Activated B cell treated with CpG ODN at 0.5 μM for 24 hours (primary cell): ENCODE results near the gene IGLL1. TPM values are rescaled to one million over a fixed set of nuclear protein-coding genes. Genes with fewer than 3 reads are reported as not detected.

Experiments used
- ATAC-seq: fragments of 200-7000 bp; cut with Tn5 transposase; one replicate; pipeline ENCODE4 v1.10.0; 2021; ENCODE audit warnings: low read depth, mild to moderate bottlenecking, moderate library complexity
- CTCF ChIA-PET: fragments of 350-600 bp; sonication (Branson Sonifier 250); formaldehyde crosslinking; loops from one replicate; lab custom pipeline; 2021; ENCODE audit warnings: antibody characterized with exemption; lab: Charles Lee
- POLR2A ChIA-PET: fragments of 350-600 bp; sonication (Branson Sonifier 250); formaldehyde crosslinking; loops from one replicate; lab custom pipeline; 2021; ENCODE audit warnings: antibody characterized with exemption; lab: Charles Lee
- DNase-seq: peaks from one replicate; pipeline ENCODE4 v3.0.0; 2022
- H3K27ac Mint-ChIP-seq: one replicate; pipeline ENCODE4 v1.8.0; 2020; ENCODE audit warnings: mixed read lengths
- H3K27me3 Mint-ChIP-seq: one replicate; pipeline ENCODE4 v1.8.0; 2021; ENCODE audit warnings: mixed read lengths
- H3K36me3 Mint-ChIP-seq: one replicate; pipeline ENCODE4 v1.8.0; 2021; ENCODE audit warnings: low read depth, mixed read lengths
- H3K4me1 Mint-ChIP-seq: one replicate; pipeline ENCODE4 v1.8.0; 2021; ENCODE audit warnings: mixed read lengths
- H3K4me3 Mint-ChIP-seq: one replicate; pipeline ENCODE4 v1.8.0; 2020; ENCODE audit warnings: mild to moderate bottlenecking, mixed read lengths
- H3K9me3 Mint-ChIP-seq: one replicate; pipeline ENCODE4 v1.8.0; 2020; ENCODE audit warnings: mixed read lengths
- CTCF ChIP-seq: fragments of 200-600 bp; IDR thresholded peaks from one replicate; pipeline ENCODE4 v1.8.0; 2022; ENCODE audit warnings: antibody characterized with exemption, mild to moderate bottlenecking
- intact Hi-C: fragments of 100-400 bp; cut with micrococcal nuclease; formaldehyde crosslinking; loops from one replicate; pipeline ENCODE4 v1.15.1; 2024
- total RNA-seq: library from RNA; stranded (reverse); gene quantifications from 2 replicates; pipeline ENCODE4 v1.2.3, GENCODE V29; 2022

IGLL1 gene
- total RNA-seq, 1 donor from 2014 or later = not detected

DNA sequence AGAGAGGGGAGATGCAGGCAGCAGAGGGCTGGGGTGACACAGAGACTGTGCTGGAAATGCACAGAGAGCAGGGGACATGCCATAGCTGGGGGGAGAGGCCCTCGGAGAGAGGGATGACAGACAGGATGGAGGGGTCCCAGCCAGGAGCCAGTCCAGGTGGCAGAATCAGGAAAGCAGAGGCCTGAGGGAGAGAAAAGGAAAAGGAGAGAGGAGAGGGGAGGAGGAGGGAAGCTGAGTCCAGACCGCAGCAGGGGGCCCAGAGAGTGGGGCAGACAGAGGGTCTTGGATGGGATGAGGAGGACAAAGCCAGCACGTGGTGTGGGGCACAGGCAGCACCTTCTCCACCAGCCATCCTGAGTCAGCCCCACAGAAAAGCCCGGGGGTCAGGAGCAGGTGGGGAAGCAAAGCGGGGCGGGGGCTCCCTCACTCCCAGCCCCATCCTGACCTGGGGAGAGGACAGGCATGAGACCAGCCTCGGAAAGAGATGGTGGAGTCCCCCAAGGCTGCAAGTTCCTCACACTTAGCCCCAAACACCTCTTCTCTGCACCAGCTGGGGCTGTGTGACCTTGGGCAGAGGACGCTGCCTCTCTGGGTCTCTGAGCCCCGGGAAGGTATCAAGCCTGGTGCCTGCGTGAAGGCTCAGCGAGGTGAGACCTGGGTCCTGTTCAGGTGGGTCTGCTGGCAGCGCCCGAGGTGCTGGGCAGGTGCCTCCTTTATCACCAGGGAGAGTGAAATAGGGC is 48.0 kb downstream of the IGLL1 start:
- intact Hi-C loops = no loop called here
- Mint-ChIP-seq H3K9me3 (no peaks in the 10 kb centered on the region), H3K4me1 (peaks cover 24% of the 10 kb centered on the region), H3K27ac (no peak overlapping the region), H3K36me3 (no peaks in the 10 kb centered on the region), H3K27me3 (peaks cover 9% of the 10 kb centered on the region), H3K4me3 (no peak overlapping the region)
- ChIA-PET POLR2A (no interaction called here), CTCF (no interaction called here)
- no peak for ATAC-seq
- no peak for TF ChIP-seq CTCF
- no peak for DNase-seq

DNA sequence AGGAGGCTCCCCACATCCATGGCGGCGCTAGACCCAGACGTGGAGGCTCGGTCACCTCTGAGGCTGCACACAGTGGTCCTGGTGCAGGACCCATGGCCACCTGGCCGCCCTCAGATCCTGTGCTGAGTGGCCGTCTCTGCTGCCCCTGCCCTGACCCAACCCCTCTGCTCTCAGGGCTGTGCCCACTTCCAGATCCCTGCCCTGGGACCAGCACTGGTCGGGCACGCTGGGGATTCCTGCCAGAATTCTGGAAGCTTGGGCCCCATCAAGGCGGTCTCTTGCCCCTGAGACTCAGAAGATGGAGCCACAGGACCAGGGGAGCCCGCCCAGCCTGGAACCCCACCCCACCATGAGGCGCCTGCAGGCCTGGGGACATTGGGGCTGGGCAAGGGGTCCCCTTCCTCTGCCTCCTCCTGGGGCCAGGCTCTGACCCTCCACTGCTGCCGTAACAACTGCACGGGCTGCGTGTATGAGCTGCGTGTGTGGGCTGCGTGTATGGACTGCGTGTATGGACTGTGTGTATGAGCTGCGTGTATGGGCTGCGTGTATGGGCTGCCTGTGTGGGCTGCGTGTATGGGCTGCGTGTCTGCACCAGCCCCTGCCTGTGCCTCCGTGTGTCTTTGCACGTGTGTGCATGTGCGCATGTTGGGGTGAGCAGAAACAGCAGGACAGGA is 48.7 kb downstream of the IGLL1 start:
- no peak for DNase-seq
- Mint-ChIP-seq H3K4me3 (no peak overlapping the region), H3K36me3 (no peaks in the 10 kb centered on the region), H3K27me3 (peaks cover 9% of the 10 kb centered on the region), H3K27ac (no peak overlapping the region), H3K9me3 (no peaks in the 10 kb centered on the region), H3K4me1 (peaks cover 19% of the 10 kb centered on the region)
- no peak for ATAC-seq
- ChIA-PET CTCF (no interaction called here), POLR2A (no interaction called here)
- intact Hi-C loops = no loop called here
- TF ChIP-seq CTCF = no peak

GRCh38 chr22:23530766-23531282 is 49.3 kb downstream of the IGLL1 start:
- Mint-ChIP-seq H3K27ac (no peak overlapping the region), H3K4me3 (no peak overlapping the region), H3K4me1 (peaks cover 13% of the 10 kb centered on the region), H3K9me3 (no peaks in the 10 kb centered on the region), H3K27me3 (peaks cover 9% of the 10 kb centered on the region), H3K36me3 (no peaks in the 10 kb centered on the region)
- CTCF ChIA-PET = no interaction called here
- POLR2A ChIA-PET = no interaction called here
- no peak for TF ChIP-seq CTCF
- DNase-seq = no peak
- no peak for ATAC-seq
- intact Hi-C loops = no loop called here

DNA sequence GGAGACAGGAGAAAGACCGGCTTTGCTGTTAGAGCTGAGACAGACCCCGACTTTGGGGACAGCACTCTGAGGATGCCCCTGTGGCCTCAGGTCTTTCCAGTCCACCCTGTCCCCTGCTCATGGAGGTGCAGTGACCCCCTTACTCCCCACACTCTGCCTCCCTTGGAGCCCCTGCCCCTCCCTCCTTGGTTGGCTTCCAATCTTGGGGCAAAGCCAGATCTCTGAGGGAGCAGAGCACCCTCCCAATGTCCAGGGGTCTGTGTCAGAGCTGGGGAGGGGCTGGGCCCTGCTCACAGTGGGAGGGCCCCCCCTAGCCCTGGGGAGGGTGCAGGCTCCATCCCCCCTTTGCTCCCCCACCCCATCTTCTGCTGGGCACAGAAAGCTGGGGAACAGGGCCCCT is 50.0 kb downstream of the IGLL1 start:
- H3K4me3 Mint-ChIP-seq = no peak overlapping the region
- peaks cover 9% of the 10 kb centered on the region for H3K27me3 Mint-ChIP-seq
- ChIA-PET POLR2A (no interaction called here), CTCF (no interaction called here)
- no peak overlapping the region for H3K27ac Mint-ChIP-seq
- no peak for ATAC-seq
- TF ChIP-seq CTCF = no peak
- H3K36me3 Mint-ChIP-seq = no peaks in the 10 kb centered on the region
- no peak for DNase-seq
- H3K9me3 Mint-ChIP-seq = no peaks in the 10 kb centered on the region
- intact Hi-C loops = no loop called here
- peaks cover 9% of the 10 kb centered on the region for H3K4me1 Mint-ChIP-seq
